Upper lobe of left lung (tissue), 4 donors: Measurements from ENCODE around the gene XKR7.

Experiments used
- POLR2A ChIP-seq, 4 donors: fragments of 450-650 bp; IDR thresholded peaks; one replicate each; pipeline ENCODE4 v1.5.1; 2016 to 2017; ENCODE audit warnings: antibody characterized with exemption in 4 of 4, mild to moderate bottlenecking in 2 of 4
- POLR2AphosphoS5 ChIP-seq, 2 donors: sonication (generic); formaldehyde crosslinking; IDR thresholded peaks; one replicate each; pipeline ENCODE4 v1.5.1; 2017; ENCODE audit warnings: antibody characterized with exemption in 2 of 2
- TF ChIP-seq, protein P1 (sequence below), 6 experiments: fragments of 450-650 bp in 4 of 6; fragments of 200-600 bp in 2 of 6; sonication (generic) in 2 of 6; IDR thresholded peaks; one replicate each; pipeline ENCODE4 v1.5.1; 2016 to 2019; ENCODE audit warnings: antibody characterized with exemption in 6 of 6

- TF ChIP-seq, protein P1, sequence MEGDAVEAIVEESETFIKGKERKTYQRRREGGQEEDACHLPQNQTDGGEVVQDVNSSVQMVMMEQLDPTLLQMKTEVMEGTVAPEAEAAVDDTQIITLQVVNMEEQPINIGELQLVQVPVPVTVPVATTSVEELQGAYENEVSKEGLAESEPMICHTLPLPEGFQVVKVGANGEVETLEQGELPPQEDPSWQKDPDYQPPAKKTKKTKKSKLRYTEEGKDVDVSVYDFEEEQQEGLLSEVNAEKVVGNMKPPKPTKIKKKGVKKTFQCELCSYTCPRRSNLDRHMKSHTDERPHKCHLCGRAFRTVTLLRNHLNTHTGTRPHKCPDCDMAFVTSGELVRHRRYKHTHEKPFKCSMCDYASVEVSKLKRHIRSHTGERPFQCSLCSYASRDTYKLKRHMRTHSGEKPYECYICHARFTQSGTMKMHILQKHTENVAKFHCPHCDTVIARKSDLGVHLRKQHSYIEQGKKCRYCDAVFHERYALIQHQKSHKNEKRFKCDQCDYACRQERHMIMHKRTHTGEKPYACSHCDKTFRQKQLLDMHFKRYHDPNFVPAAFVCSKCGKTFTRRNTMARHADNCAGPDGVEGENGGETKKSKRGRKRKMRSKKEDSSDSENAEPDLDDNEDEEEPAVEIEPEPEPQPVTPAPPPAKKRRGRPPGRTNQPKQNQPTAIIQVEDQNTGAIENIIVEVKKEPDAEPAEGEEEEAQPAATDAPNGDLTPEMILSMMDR (IDR thresholded peaks at IDR 0.05) = no peak
- TF ChIP-seq POLR2AphosphoS5 (IDR thresholded peaks at IDR 0.05) (no peak), POLR2A (IDR thresholded peaks at IDR 0.05) (no peak)
These were observed 32.8 kb upstream of the XKR7 start for GRCh38 chr20:31934968-31935764.
